ENCODE results near the gene FRMPD1. TPM values are rescaled to one million over a fixed set of nuclear protein-coding genes. Genes with fewer than 3 reads are reported as not detected.

Gene FRMPD1
- total and polyA plus RNA-seq, 2 of the 13 experiments (the other 11 are each of a cell fraction or from before 2014, with no cell fraction given) = not detected

GRCh38 chr9:37676411-37676830 lies 25.7 kb downstream of the FRMPD1 start:
- ATAC-seq = no peak
- CTCF ChIA-PET (ENCODE audit: low intra/inter-chr PET ratio, low total read pairs) = no interaction called here
- BruUV-seq (replicated peaks) = no TSS peak
- POLR2A ChIA-PET = no interaction called here
- no peak overlapping the region for H2AFZ ChIP-seq (ENCODE audit: low read length)
- intact Hi-C loops (cut with micrococcal nuclease; ENCODE audit: unreplicated experiment) (no loop called here), in situ Hi-C loops (cut with HindIII; ENCODE audit: extremely low pct_ligation_motif_present, low pct_unique_long_range_greater_than_20kb) (no loop called here)
- no peak overlapping the region for H3K4me3 ChIP-seq (replicated peaks in 1 of 3; ENCODE audit: insufficient read depth in 1 of 3, low read depth in 2 of 3, low read length in 3 of 3)
- H3K79me2 ChIP-seq (ENCODE audit: insufficient read depth, low read length) = no peaks in the 10 kb centered on the region
- no peaks in the 10 kb centered on the region for H3K36me3 ChIP-seq (replicated peaks in 1 of 2; ENCODE audit: control insufficient read depth in 1 of 2, insufficient read depth in 2 of 2, low read length in 2 of 2)
- H3K27ac ChIP-seq (ENCODE audit: extremely low read length, insufficient read depth, low read length) = no peak overlapping the region
- TF ChIP-seq RFXAP (CRISPR knock-in tag; IDR thresholded peaks at IDR 0.05; ENCODE audit: borderline replicate concordance) (no peak), ZKSCAN8 (CRISPR knock-in tag; IDR thresholded peaks at IDR 0.05; ENCODE audit: borderline replicate concordance) (no peak), ZNF253 (CRISPR knock-in tag; IDR thresholded peaks at IDR 0.05; ENCODE audit: borderline replicate concordance) (no peak), ZNF670 (CRISPR knock-in tag; IDR thresholded peaks at IDR 0.05; ENCODE audit: borderline replicate concordance) (no peak), ZNF704 (CRISPR knock-in tag; IDR thresholded peaks at IDR 0.05; ENCODE audit: borderline replicate concordance) (no peak), ZNF768 (CRISPR knock-in tag; IDR thresholded peaks at IDR 0.05) (no peak), ZNF44 (CRISPR knock-in tag; IDR thresholded peaks at IDR 0.05) (no peak), ZBTB7A (CRISPR knock-in tag; IDR thresholded peaks at IDR 0.05) (no peak), ZNF891 (CRISPR knock-in tag; IDR thresholded peaks at IDR 0.05) (no peak), SMARCE1 (IDR thresholded peaks at IDR 0.05; ENCODE audit: borderline replicate concordance) (no peak), PCBP1 (IDR thresholded peaks at IDR 0.05; ENCODE audit: borderline replicate concordance, low read depth, low read length) (no peak), TBP (CRISPR knock-in tag; IDR thresholded peaks at IDR 0.05) (no peak), USF2 (IDR thresholded peaks at IDR 0.05; ENCODE audit: low read depth, low read length) (no peak), USF2 (CRISPR knock-in tag; IDR thresholded peaks at IDR 0.05; ENCODE audit: borderline replicate concordance) (no peak), ZFAT (CRISPR knock-in tag; conservative IDR thresholded peaks at IDR 0.05) (no peak), NR2F1 (CRISPR knock-in tag; IDR thresholded peaks at IDR 0.05) (no peak), STAG1 (CRISPR knock-in tag; IDR thresholded peaks at IDR 0.05) (no peak), ZNF614 (CRISPR knock-in tag; IDR thresholded peaks at IDR 0.05; ENCODE audit: borderline replicate concordance) (no peak), ZNF260 (CRISPR knock-in tag; IDR thresholded peaks at IDR 0.05; ENCODE audit: borderline replicate concordance, low read depth) (no peak), FOXA3 (CRISPR knock-in tag; IDR thresholded peaks at IDR 0.05) (no peak)
- H3K27me3 ChIP-seq (ENCODE audit: control insufficient read depth in 1 of 2, insufficient read depth in 2 of 2, low read length in 2 of 2) = peaks cover 3 to 52% of the 10 kb centered on the region in 2 experiments; a peak in 4 of 5 replicates
- no peaks in the 10 kb centered on the region for H3K4me1 ChIP-seq (ENCODE audit: insufficient read depth, low read length)
- no peak for DNase-seq (ENCODE audit: low spot score)
- FAIRE-seq = no peak
- no peak overlapping the region for H3K9ac ChIP-seq (ENCODE audit: insufficient read depth, low read depth, low read length)
- WGBS (ENCODE audit: low lambda C conversion rate) = 68% methylated on average over 5 of the region's 11 CpGs
- no peak overlapping the region for H3K4me2 ChIP-seq (ENCODE audit: low read depth, low read length)
- H4K20me1 ChIP-seq (ENCODE audit: insufficient read depth, low read length) = no peaks in the 10 kb centered on the region
- no peaks in the 10 kb centered on the region for H3K9me3 ChIP-seq (ENCODE audit: low read length)

All from HepG2 (cell line).